Thyroid gland (tissue), 4 donors: ENCODE results near the gene JADE1.

ENCODE experiments used
- POLR2A ChIP-seq, 2 donors: fragments of 450-650 bp; IDR thresholded peaks; one replicate each; pipeline ENCODE4 v1.6.1; 2017; ENCODE audit warnings: antibody characterized with exemption in 2 of 2, mild to moderate bottlenecking in 2 of 2, moderate library complexity in 1 of 2
- TF ChIP-seq, protein P1 (sequence below), 6 experiments: fragments of 200-600 bp in 3 of 6; fragments of 450-650 bp in 3 of 6; sonication (generic) in 3 of 6; IDR thresholded peaks; one replicate each; pipeline ENCODE4 v1.5.1; 2016 to 2019; ENCODE audit warnings: antibody characterized with exemption in 6 of 6, mild to moderate bottlenecking in 2 of 6, inconsistent platforms in 1 of 6, moderate library complexity in 1 of 6

DNA sequence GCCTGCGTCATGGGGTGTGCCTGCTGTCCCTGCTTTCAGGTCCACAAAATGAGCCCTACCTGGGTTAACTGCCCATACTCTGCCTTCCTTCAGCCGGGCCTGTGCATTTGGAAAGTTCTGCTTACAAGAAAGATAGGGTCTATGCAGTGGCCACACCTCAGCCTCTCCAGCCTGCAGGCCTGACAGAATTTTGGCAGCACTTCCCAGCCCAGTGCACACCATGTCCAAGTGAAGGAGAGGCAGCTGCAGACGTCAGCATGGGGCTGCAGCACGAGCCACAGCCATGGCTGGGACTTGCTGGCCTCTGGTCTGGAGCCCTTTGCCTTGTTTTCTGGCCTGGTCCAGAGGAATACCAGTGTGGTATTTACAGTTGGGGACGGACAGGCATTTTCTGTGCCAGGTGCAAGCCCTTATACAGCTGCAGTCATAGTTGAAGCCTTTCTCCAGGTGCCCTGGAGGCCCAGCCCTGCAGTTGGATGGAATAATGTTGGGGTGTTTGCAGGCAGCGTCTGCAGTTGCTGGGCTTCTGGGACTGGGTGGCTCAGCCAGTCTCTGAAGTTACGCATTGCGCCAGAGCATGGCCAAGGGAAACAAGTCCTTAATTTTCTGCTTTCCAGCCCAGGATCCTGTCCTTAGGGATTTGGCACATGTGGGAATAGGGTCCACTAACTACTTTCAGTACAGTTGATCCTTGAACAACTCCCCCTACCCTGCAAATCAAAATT is 26.2 kb downstream of the JADE1 start:
- TF ChIP-seq, protein P1, sequence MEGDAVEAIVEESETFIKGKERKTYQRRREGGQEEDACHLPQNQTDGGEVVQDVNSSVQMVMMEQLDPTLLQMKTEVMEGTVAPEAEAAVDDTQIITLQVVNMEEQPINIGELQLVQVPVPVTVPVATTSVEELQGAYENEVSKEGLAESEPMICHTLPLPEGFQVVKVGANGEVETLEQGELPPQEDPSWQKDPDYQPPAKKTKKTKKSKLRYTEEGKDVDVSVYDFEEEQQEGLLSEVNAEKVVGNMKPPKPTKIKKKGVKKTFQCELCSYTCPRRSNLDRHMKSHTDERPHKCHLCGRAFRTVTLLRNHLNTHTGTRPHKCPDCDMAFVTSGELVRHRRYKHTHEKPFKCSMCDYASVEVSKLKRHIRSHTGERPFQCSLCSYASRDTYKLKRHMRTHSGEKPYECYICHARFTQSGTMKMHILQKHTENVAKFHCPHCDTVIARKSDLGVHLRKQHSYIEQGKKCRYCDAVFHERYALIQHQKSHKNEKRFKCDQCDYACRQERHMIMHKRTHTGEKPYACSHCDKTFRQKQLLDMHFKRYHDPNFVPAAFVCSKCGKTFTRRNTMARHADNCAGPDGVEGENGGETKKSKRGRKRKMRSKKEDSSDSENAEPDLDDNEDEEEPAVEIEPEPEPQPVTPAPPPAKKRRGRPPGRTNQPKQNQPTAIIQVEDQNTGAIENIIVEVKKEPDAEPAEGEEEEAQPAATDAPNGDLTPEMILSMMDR (IDR thresholded peaks at IDR 0.05), result no peak
- TF ChIP-seq POLR2A (IDR thresholded peaks at IDR 0.05), result peak in 1 of 2 donors; percentile 47
